Measurements from ENCODE around the gene SLC22A17.

SLC22A17 gene

GRCh38 chr14:23381871-23382270 lies 29.2 kb upstream of the SLC22A17 start:
- DNase-seq (ENCODE audit: low read depth in 3 of 3), result no peak

- DNase-seq (ENCODE audit: low read depth in 3 of 3), result no peak
Observed at GRCh38 chr14:23380976-23381375, 28.3 kb upstream of the SLC22A17 start.

- no peak for DNase-seq (ENCODE audit: low read depth in 3 of 3)
Observed at GRCh38 chr14:23380197-23380914, 27.7 kb upstream of the SLC22A17 start.

- DNase-seq (ENCODE audit: low read depth in 3 of 3), result peak; percentile 41 to 57 (median 46)
Observed at GRCh38 chr14:23379366-23380196, 26.9 kb upstream of the SLC22A17 start.

- DNase-seq (ENCODE audit: low read depth in 3 of 3), result no peak
Observed at GRCh38 chr14:23378612-23379220, 26.0 kb upstream of the SLC22A17 start.

GRCh38 chr14:23377573-23378563 lies 25.2 kb upstream of the SLC22A17 start:
- DNase-seq (ENCODE audit: low read depth in 3 of 3), result no peak

GRCh38 chr14:23377198-23377550 lies 24.5 kb upstream of the SLC22A17 start:
- DNase-seq (ENCODE audit: low read depth in 3 of 3), result no peak

- no peak for DNase-seq (ENCODE audit: low read depth in 3 of 3)
Observed at GRCh38 chr14:23376482-23377197, 24.0 kb upstream of the SLC22A17 start, which contains the start of gene CMTM5. CMTM5 (plus strand) TSS chr14:23377046; CDS start chr14:23377252, 206 bp downstream.

GRCh38 chr14:23375527-23376251 lies 23.0 kb upstream of the SLC22A17 start:
- DNase-seq (ENCODE audit: low read depth in 3 of 3), result no peak

GRCh38 chr14:23373041-23373440 lies 20.4 kb upstream of the SLC22A17 start:
- no peak for DNase-seq (ENCODE audit: low read depth in 3 of 3)

- no peak for DNase-seq (ENCODE audit: low read depth in 3 of 3)
Observed at GRCh38 chr14:23372509-23372908, 19.8 kb upstream of the SLC22A17 start, which contains the start of gene IL25. IL25 (plus strand) TSS chr14:23372809.

GRCh38 chr14:23371865-23372264 lies 19.2 kb upstream of the SLC22A17 start:
- no peak for DNase-seq (ENCODE audit: low read depth in 3 of 3)

GRCh38 chr14:23370221-23370620 lies 17.5 kb upstream of the SLC22A17 start:
- no peak for DNase-seq (ENCODE audit: low read depth in 3 of 3)

GRCh38 chr14:23366426-23366921 lies 13.8 kb upstream of the SLC22A17 start:
- no peak for DNase-seq (ENCODE audit: low read depth in 3 of 3)

GRCh38 chr14:23365732-23366425 lies 13.2 kb upstream of the SLC22A17 start:
- DNase-seq (ENCODE audit: low read depth in 3 of 3), result no peak

- DNase-seq (ENCODE audit: low read depth in 3 of 3), result no peak
Observed at GRCh38 chr14:23365036-23365731, 12.5 kb upstream of the SLC22A17 start, which contains the start of gene EFS. EFS (minus strand) TSS chr14:23365172; CDS start chr14:23365025, 147 bp downstream.

- no peak for DNase-seq (ENCODE audit: low read depth in 3 of 3)
Observed at GRCh38 chr14:23364164-23365035, 11.7 kb upstream of the SLC22A17 start.

All from stimulated activated CD4-positive, alpha-beta T cell treated with anti-CD3 and anti-CD28 coated beads, TNF-alpha, amount 100 ng/mL, for 4 hours (primary cell).